ENCODE measurements around the gene PIWIL4. TPM values are rescaled to one million over a fixed set of nuclear protein-coding genes. Genes with fewer than 3 reads are reported as not detected.

The PIWIL4 gene
- total RNA-seq: 0.41 and 0.81 TPM in 2 replicates

GRCh38 chr11:94567181-94567670, at the start of gene PIWIL4:
Gene PIWIL4 (plus strand): TSS chr11:94567368. CDS start chr11:94567519, 151 bp downstream.
- Mint-ChIP-seq H3K36me3 (ENCODE audit: low read depth) (no peaks in the 10 kb centered on the region), H3K27me3 (ENCODE audit: insufficient read depth) (no peaks in the 10 kb centered on the region), H3K27ac (no peak within 1 kb of the TSS), H3K4me1 (ENCODE audit: low read depth) (no peaks in the 10 kb centered on the region), H3K9me3 (no peaks in the 10 kb centered on the region), H3K4me3 (no peak within 1 kb of the TSS)
- intact Hi-C loops (cut with micrococcal nuclease): no loop called here
- DNase-seq (ENCODE audit: low spot score): no peak

- peaks cover under 1% of the 10 kb centered on the region for H3K4me1 Mint-ChIP-seq (ENCODE audit: low read depth)
Measured at GRCh38 chr11:94518300-94518699, 48.9 kb upstream of the PIWIL4 start.

GRCh38 chr11:94519478-94520084, 47.6 kb upstream of the PIWIL4 start:
- intact Hi-C loops (cut with micrococcal nuclease): loop anchor here (1.0 to 10.0 kb wide), 6 partner anchors 25 to 1907 kb away; partner anchors contain the start of gene AMOTL1
- no peak overlapping the region for H3K4me3 Mint-ChIP-seq
- H3K36me3 Mint-ChIP-seq (ENCODE audit: low read depth): no peaks in the 10 kb centered on the region
- no peak overlapping the region for H3K27ac Mint-ChIP-seq
- no peak for DNase-seq (ENCODE audit: low spot score)
- peaks cover 27% of the 10 kb centered on the region for H3K27me3 Mint-ChIP-seq (ENCODE audit: insufficient read depth)
- H3K4me1 Mint-ChIP-seq (ENCODE audit: low read depth): no peaks in the 10 kb centered on the region
- no peaks in the 10 kb centered on the region for H3K9me3 Mint-ChIP-seq

More at GRCh38 chr11:94518300-94518699, 48.9 kb upstream of the PIWIL4 start:
- DNase-seq (ENCODE audit: low spot score): no peak
- Mint-ChIP-seq H3K36me3 (ENCODE audit: low read depth) (no peaks in the 10 kb centered on the region), H3K27ac (no peak overlapping the region), H3K27me3 (ENCODE audit: insufficient read depth) (peaks cover 25% of the 10 kb centered on the region), H3K9me3 (no peaks in the 10 kb centered on the region), H3K4me3 (no peak overlapping the region)
- intact Hi-C loops (cut with micrococcal nuclease): loop anchor here (2.0 to 5.0 kb wide), 2 partner anchors 359 to 1909 kb away; no protein-coding TSS in a partner anchor

GRCh38 chr11:94521684-94522083, 45.5 kb upstream of the PIWIL4 start:
- Mint-ChIP-seq H3K9me3 (no peaks in the 10 kb centered on the region), H3K4me1 (ENCODE audit: low read depth) (no peaks in the 10 kb centered on the region), H3K36me3 (ENCODE audit: low read depth) (no peaks in the 10 kb centered on the region), H3K27ac (no peak overlapping the region), H3K27me3 (ENCODE audit: insufficient read depth) (peaks cover 24% of the 10 kb centered on the region), H3K4me3 (no peak overlapping the region)
- DNase-seq (ENCODE audit: low spot score): no peak
- intact Hi-C loops (cut with micrococcal nuclease): loop anchor here (10.0 kb wide), 1 partner anchor 243 kb away; the partner anchor contains the start of gene AMOTL1

GRCh38 chr11:94524341-94524740, 42.8 kb upstream of the PIWIL4 start:
- H3K27ac Mint-ChIP-seq: no peak overlapping the region
- no peaks in the 10 kb centered on the region for H3K9me3 Mint-ChIP-seq
- intact Hi-C loops (cut with micrococcal nuclease): loop anchor here (10.0 kb wide), 1 partner anchor 240 kb away; the partner anchor contains the start of gene AMOTL1
- peaks cover 34% of the 10 kb centered on the region for H3K27me3 Mint-ChIP-seq (ENCODE audit: insufficient read depth)
- H3K4me3 Mint-ChIP-seq: no peak overlapping the region
- no peaks in the 10 kb centered on the region for H3K4me1 Mint-ChIP-seq (ENCODE audit: low read depth)
- DNase-seq (ENCODE audit: low spot score): no peak
- no peaks in the 10 kb centered on the region for H3K36me3 Mint-ChIP-seq (ENCODE audit: low read depth)

GRCh38 chr11:94525546-94526324, 41.4 kb upstream of the PIWIL4 start:
- intact Hi-C loops (cut with micrococcal nuclease): loop anchor here (10.0 kb wide), 1 partner anchor 239 kb away; the partner anchor contains the start of gene AMOTL1
- Mint-ChIP-seq H3K27me3 (ENCODE audit: insufficient read depth) (peaks cover 34% of the 10 kb centered on the region), H3K4me3 (no peak overlapping the region), H3K4me1 (ENCODE audit: low read depth) (no peaks in the 10 kb centered on the region), H3K27ac (no peak overlapping the region), H3K9me3 (no peaks in the 10 kb centered on the region), H3K36me3 (ENCODE audit: low read depth) (no peaks in the 10 kb centered on the region)
- no peak for DNase-seq (ENCODE audit: low spot score)

- no peaks in the 10 kb centered on the region for H3K9me3 Mint-ChIP-seq
- H3K27ac Mint-ChIP-seq: no peak overlapping the region
- H3K36me3 Mint-ChIP-seq (ENCODE audit: low read depth): no peaks in the 10 kb centered on the region
- no peaks in the 10 kb centered on the region for H3K4me1 Mint-ChIP-seq (ENCODE audit: low read depth)
- H3K4me3 Mint-ChIP-seq: no peak overlapping the region
- H3K27me3 Mint-ChIP-seq (ENCODE audit: insufficient read depth): peaks cover 34% of the 10 kb centered on the region
- intact Hi-C loops (cut with micrococcal nuclease): loop anchor here (10.0 kb wide), 1 partner anchor 238 kb away; the partner anchor contains the start of gene AMOTL1
- DNase-seq (ENCODE audit: low spot score): no peak
Measured at GRCh38 chr11:94526645-94527438, 40.3 kb upstream of the PIWIL4 start.

- H3K9me3 Mint-ChIP-seq: no peaks in the 10 kb centered on the region
- peaks cover 33% of the 10 kb centered on the region for H3K27me3 Mint-ChIP-seq (ENCODE audit: insufficient read depth)
Measured at GRCh38 chr11:94528551-94528950, 38.6 kb upstream of the PIWIL4 start.

GRCh38 chr11:94532211-94532610, 35.0 kb upstream of the PIWIL4 start:
- Mint-ChIP-seq H3K27ac (no peak overlapping the region), H3K4me3 (no peak overlapping the region), H3K27me3 (ENCODE audit: insufficient read depth) (peaks cover 36% of the 10 kb centered on the region), H3K9me3 (no peaks in the 10 kb centered on the region), H3K4me1 (ENCODE audit: low read depth) (no peaks in the 10 kb centered on the region), H3K36me3 (ENCODE audit: low read depth) (no peaks in the 10 kb centered on the region)
- DNase-seq (ENCODE audit: low spot score): no peak
- intact Hi-C loops (cut with micrococcal nuclease): no loop called here

More at GRCh38 chr11:94528551-94528950, 38.6 kb upstream of the PIWIL4 start:
- no peak for DNase-seq (ENCODE audit: low spot score)
- Mint-ChIP-seq H3K36me3 (ENCODE audit: low read depth) (no peaks in the 10 kb centered on the region), H3K4me1 (ENCODE audit: low read depth) (no peaks in the 10 kb centered on the region), H3K27ac (no peak overlapping the region), H3K4me3 (no peak overlapping the region)
- intact Hi-C loops (cut with micrococcal nuclease): loop anchor here (10.0 kb wide), 1 partner anchor 236 kb away; the partner anchor contains the start of gene AMOTL1

GRCh38 chr11:94533206-94533605, 34.0 kb upstream of the PIWIL4 start:
- no peak for DNase-seq (ENCODE audit: low spot score)
- H3K4me3 Mint-ChIP-seq: no peak overlapping the region
- intact Hi-C loops (cut with micrococcal nuclease): no loop called here
- H3K9me3 Mint-ChIP-seq: no peaks in the 10 kb centered on the region
- no peaks in the 10 kb centered on the region for H3K4me1 Mint-ChIP-seq (ENCODE audit: low read depth)
- H3K36me3 Mint-ChIP-seq (ENCODE audit: low read depth): no peaks in the 10 kb centered on the region
- H3K27me3 Mint-ChIP-seq (ENCODE audit: insufficient read depth): peaks cover 36% of the 10 kb centered on the region
- H3K27ac Mint-ChIP-seq: no peak overlapping the region

GRCh38 chr11:94533696-94534630, 33.2 kb upstream of the PIWIL4 start:
- intact Hi-C loops (cut with micrococcal nuclease): no loop called here
- peaks cover 30% of the 10 kb centered on the region for H3K27me3 Mint-ChIP-seq (ENCODE audit: insufficient read depth)
- H3K4me3 Mint-ChIP-seq: no peak overlapping the region
- no peak overlapping the region for H3K27ac Mint-ChIP-seq
- no peaks in the 10 kb centered on the region for H3K36me3 Mint-ChIP-seq (ENCODE audit: low read depth)
- H3K9me3 Mint-ChIP-seq: no peaks in the 10 kb centered on the region
- H3K4me1 Mint-ChIP-seq (ENCODE audit: low read depth): no peaks in the 10 kb centered on the region
- no peak for DNase-seq (ENCODE audit: low spot score)
